GM15510 (cell line): Measurements from ENCODE around the gene PNKD.

Source experiments
- POLR2A ChIP-seq: IDR thresholded peaks from 3 replicates; pipeline ENCODE4 v1.6.1; 2011; ENCODE audit warnings: borderline replicate concordance; ENCODE audit not compliant: insufficient read length; ENCODE audit errors: extremely low read depth

The PNKD gene

DNA sequence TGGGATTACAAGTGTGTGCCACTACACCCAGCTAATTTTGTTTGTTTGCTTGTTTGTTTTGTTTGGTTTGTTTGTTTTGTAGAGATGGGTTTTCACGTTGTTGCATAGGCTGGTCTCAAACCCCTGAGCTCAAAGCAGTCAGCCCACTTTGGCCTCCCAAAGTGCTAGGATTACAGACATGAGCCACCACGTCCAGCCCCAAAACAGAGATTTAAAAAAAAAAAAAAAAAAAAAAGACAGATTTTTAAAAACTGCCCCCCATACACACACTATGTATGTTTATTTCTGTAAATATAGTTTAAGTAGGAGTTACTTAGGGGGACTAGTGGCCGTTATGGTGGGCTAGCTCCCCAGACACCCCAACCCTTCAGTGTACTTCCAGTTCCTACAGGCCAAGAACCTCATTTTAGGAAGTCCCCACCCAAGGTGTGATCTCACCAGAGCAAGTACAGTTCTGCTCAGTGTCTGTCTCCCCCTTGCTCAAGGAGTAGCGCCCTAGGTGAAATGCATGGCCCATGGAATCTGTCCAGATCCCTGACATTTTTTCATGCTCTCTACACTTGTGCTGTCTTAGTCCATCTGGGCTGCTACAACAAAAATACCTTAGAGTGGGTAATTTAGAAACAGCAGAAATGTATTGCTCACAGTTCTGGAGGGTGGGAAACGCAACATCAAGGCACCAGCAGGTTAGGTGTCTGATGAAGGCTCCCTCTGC, 23.6 kb downstream of the PNKD start:
- no peak for TF ChIP-seq POLR2A

GRCh38 chr2:218294430-218295022, 24.2 kb downstream of the PNKD start:
- TF ChIP-seq POLR2A: no peak

DNA sequence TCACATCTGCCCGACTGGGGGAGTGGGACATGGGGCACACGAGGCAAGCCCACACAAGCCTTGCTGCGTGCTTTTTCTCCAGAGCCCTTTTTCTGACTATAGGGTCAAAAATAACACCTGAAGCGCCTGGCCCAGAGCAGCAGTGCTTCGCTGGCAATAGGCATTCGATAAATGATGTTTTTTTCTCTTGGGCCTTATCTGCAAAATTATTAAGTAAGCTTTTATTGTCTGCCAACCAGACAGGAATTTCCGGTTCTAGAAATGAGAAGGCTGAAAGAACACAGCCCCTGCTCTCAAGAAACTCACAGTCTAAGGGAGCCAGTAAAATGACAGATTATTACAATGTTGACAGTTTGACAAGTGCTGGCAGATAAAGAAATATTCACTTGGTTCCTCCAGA, 24.7 kb downstream of the PNKD start:
- no peak for TF ChIP-seq POLR2A

DNA sequence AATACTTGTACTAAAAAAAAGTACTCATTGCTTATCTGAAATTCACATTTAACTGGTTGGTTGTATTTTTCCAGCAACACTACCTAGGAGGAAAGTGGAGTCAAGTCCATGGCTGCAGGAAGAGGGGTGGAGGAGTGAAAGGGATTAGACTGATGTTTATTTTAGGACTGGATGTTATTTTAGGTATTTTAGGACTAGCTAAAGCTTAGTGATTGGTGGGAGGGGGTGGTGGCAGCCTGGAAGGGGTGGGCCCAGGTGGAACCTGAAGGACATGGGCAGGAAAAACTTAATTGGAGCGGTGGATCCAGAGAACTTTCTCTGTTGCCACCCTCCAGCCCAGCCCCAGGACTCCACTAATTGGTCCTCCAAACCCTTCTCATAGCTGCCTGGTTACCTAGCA, 25.9 kb downstream of the PNKD start:
- no peak for TF ChIP-seq POLR2A

DNA sequence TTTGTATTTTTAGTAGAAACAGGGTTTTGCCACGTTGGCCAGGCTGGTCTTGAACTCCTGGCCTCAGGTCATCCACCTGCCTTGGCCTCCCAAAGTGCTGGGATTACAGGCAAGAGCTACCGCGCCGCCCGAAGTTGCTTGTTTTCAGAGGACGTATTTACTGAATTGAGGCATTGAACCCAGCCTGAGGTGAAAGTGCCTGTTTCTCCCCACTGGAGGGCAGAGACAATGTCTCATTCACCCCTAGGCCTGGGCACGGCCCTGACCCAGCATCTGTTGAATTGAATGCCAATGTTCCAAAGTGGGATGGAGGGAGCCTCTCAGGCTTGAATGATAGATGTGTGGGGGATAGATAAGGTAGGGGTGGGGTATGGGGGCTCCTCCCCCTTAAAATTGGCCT, 26.5 kb downstream of the PNKD start:
- no peak for TF ChIP-seq POLR2A

DNA sequence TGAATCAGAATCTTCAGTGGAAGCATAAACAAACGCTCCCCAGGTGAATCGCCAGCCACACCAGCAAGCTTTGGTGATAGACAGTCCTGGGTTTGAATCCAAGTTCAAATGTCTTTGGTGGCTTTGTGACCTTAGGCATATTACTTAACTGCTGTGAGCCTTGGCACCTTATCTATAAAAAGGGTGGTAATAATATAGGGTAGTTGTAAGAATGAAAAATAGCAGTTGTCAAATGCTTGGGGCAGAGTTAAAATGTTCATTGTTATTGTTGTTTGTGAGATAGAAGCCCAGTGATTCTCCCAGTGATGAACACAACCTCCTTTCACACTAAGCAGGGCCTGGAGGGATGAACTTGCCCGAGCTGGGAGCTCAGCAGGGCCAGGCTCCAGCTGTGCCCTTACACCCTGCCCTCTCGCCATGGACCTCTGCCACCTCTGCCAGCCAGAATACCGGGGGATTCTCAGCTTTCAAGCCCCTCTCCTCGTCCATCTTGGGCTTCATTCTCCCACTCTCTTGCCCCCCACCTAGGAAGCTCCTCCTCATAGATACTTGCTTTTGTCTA, 28.1 kb downstream of the PNKD start:
- no peak for TF ChIP-seq POLR2A

GRCh38 chr2:218300141-218300540, 29.8 kb downstream of the PNKD start:
- TF ChIP-seq POLR2A: no peak

DNA sequence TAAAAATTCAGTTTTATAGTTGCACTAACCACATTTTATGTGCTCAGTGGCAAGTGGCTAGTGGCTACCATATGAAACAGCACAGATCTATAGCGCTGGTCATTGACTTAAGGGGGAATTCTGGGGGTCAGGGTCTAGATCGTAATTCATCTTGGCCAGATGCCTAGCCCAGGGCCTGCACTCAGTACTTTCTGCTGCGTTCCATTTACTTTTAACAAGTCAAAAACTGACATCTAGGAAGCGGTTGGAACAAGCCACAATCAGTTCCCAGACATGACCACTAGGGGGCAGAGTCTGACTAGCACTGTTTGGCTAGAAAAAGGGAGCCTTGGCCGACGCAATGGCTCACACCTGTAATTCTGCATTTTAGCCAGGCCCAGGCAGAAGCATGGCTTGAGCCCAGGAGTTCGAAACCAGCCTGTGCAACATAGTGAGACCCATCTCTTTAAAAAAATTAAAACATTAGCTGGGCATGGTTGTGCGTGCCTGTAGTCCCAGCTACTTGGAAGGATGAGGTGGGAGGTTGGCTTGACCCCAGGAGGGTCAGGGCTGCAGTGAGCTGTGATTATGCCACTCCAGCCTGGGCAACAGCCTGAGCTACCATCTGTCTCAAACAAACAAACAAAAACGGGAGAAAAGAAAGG, 31.0 kb downstream of the PNKD start:
- no peak for TF ChIP-seq POLR2A

DNA sequence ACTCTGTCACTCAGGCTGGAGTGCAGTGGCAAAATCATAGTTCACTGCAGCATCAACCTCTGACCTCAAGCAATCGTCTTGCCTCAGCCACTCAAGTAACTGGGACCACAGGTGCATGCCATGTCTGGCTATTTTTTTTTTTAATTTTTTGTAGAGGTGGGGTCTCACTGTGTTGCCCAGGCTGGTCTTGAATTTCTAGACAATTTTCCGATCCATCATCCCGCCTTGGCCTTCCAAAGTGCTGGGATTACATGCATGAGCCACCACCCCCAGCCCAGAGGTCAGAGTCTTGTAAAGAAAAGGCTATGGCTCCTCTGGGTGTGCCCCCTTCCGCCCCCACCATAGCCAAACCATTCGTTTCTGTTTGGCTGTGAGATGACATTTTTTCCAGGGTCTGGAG, 35.1 kb downstream of the PNKD start:
- no peak for TF ChIP-seq POLR2A

DNA sequence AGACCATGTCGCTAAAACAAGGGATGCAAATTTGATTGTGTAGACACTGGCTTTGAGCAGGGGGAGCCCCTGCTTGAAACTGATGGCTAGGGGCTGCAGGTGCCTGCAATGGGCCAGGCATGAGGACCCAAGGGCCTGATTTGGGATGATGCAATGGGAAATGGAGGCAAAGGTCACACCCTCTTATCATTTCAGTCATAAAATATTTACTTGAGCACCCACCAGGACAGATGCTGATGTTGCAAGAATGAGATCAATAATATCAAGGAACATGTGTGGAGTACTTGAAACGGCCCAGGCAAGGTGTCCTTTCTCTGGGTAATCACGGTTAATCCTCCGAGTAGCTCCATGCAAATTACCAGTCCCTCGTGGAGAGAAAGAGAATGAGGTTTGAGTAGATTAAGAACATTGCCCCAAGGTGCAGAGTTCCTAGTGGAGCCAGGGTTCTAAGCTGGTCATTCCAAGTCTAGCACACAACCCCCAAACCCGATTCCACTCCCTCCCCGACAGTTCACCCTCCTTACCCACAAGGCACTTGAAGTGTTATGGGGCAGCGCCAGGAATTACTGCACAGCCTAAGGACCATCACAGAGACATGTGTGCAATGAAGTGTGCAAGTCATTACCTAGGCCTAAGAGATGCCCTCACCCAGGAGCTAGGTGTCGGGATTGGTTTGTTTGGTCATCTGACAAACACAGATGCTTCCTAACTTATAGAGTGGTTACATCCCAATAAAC, 36.0 kb downstream of the PNKD start:
- TF ChIP-seq POLR2A: no peak

- TF ChIP-seq POLR2A: no peak
These were observed 37.2 kb downstream of the PNKD start for GRCh38 chr2:218307415-218308090.

- TF ChIP-seq POLR2A: no peak
These were observed 40.7 kb downstream of the PNKD start for GRCh38 chr2:218310853-218311540.

DNA sequence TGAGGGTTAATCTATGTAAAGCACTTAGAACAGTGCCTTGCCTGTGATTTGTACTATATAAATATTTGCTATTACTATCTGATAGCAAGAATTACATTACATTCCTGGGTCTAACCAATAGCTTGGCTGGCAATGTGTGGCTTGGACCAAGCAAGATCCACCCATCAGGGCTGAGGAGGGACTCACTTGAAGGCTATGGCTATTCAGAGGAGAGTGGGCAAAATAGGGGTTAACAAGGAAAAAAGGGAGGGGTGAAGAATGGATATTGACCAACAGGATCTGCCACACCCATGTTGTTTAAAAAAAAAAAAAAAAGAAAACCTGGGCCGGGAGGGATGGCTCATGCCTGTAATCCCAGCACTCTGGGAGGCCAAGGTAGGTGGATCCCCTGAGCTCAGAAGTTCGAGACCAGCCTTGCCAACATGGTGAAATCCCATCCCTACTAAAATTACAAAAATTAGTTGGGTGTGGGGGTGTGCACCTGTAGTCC, 42.0 kb downstream of the PNKD start:
- TF ChIP-seq POLR2A: no peak

DNA sequence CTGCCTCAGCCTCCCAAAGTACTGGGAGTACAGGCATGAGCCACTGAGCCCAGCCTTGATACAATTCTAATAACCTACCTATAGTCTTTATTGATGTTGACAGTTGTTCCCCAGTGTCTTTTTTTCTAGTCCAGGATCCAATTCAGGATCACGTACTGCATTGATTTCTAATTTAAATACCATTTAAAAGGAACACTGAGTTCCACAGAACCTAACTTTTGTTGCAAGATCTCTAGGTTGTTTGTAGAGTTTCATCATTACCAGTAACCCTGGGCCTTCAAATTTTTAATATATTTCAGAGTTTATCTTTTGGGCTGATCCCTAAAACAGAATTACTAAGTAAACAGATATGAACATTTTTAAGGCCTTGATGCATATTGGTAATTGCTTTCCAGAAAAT, 43.0 kb downstream of the PNKD start:
- TF ChIP-seq POLR2A: no peak

DNA sequence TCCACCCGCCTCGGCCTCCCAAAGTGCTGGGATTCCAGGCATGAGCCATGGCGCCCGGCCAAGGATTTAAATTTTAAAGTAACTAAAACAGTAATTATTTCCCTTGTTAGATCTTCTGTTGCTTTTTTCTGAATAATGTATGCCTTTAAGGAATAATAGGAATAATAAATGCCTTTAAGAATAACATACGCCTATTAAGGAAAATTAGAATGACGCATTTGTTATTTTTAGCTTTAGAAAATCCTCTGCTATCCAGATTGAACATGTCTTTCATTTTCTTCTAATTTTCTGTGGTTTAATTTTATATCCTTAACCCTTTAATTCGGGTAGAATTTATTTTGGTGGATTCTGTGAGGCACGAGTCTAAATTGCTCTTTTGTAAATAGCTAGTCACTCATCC, 45.1 kb downstream of the PNKD start:
- TF ChIP-seq POLR2A: no peak

- no peak for TF ChIP-seq POLR2A
These were observed 46.9 kb downstream of the PNKD start for GRCh38 chr2:218317303-218317630.
